H1 (cell line): ENCODE results near the gene PTPRG. TPM values are rescaled to one million over a fixed set of nuclear protein-coding genes. Genes with fewer than 3 reads are reported as not detected.

Source experiments
- CTCF ChIA-PET: fragments of 300-600 bp; sonication (Branson Sonifier 250); formaldehyde crosslinking; loops from one replicate; lab custom pipeline; 2021; ENCODE audit not compliant: partially characterized antibody; lab: Charles Lee
- POLR2A ChIA-PET: fragments of 300-600 bp; sonication (Branson Sonifier 250); formaldehyde crosslinking; loops from one replicate; lab custom pipeline; 2021; ENCODE audit warnings: inconsistent platforms; ENCODE audit not compliant: partially characterized antibody; lab: Charles Lee
- DNase-seq, 2 experiments: peaks; one replicate each; pipeline versions ENCODE4 v3.0.0 to v3.0.0-alpha.2; 2010 to 2022; ENCODE audit warnings: low spot score in 2 of 2, low read depth in 1 of 2, mixed read lengths in 1 of 2
- FAIRE-seq: peaks from 2 replicates; lab custom pipeline; 2011; peaks lifted over from hg19 to GRCh38; lab: Jason Lieb, UNC
- H2AFZ ChIP-seq: 2 replicates; pipeline ENCODE4 v1.8.1; 2012; ENCODE audit warnings: low read length, inconsistent platforms
- H2AK5ac ChIP-seq: 2 replicates; pipeline ENCODE4 v1.6.1; 2013; ENCODE audit warnings: low read depth, low read length
- H2BK120ac ChIP-seq: replicated peaks from 2 replicates; pipeline ENCODE3; 2013; ENCODE audit warnings: low read depth, low read length, inconsistent platforms
- H2BK12ac ChIP-seq: 2 replicates; pipeline ENCODE4 v1.6.1; 2013; ENCODE audit warnings: low read depth, low read length
- H2BK15ac ChIP-seq: 2 replicates; pipeline ENCODE4 v1.6.1; 2013; ENCODE audit warnings: low read length
- H2BK20ac ChIP-seq: 2 replicates; pipeline ENCODE4 v1.6.1; 2013; ENCODE audit warnings: low read length
- H2BK5ac ChIP-seq: 2 replicates; pipeline ENCODE4 v1.6.1; 2013; ENCODE audit warnings: low read depth, low read length
- H3K14ac ChIP-seq: 2 replicates; pipeline ENCODE4 v1.6.1; 2013; ENCODE audit warnings: inconsistent platforms; ENCODE audit not compliant: insufficient read length
- H3K18ac ChIP-seq: 2 replicates; pipeline ENCODE4 v1.6.1; 2013; ENCODE audit warnings: low read length; ENCODE audit errors: extremely low read depth
- H3K23ac ChIP-seq: 2 replicates; pipeline ENCODE4 v1.6.1; 2013; ENCODE audit warnings: inconsistent platforms; ENCODE audit not compliant: insufficient read length
- H3K23me2 ChIP-seq: 2 replicates; pipeline ENCODE4 v1.6.1; 2013; ENCODE audit warnings: low read depth, low read length
- H3K27ac ChIP-seq: 2 replicates; pipeline ENCODE4 v1.6.1; 2011; ENCODE audit warnings: low read depth, low read length, inconsistent platforms
- H3K27me3 ChIP-seq, 4 experiments: replicated peaks in 1 of 4; 1 replicate in 1 of 4; 2 replicates in 3 of 4; pipeline versions ENCODE4 v1.6.1 to v1.8.1; 2011 to 2013; ENCODE audit warnings: low read length in 3 of 4, mild to moderate bottlenecking in 3 of 4, inconsistent platforms in 2 of 4, mixed read lengths in 2 of 4, moderate library complexity in 1 of 4; ENCODE audit not compliant: control insufficient read depth in 3 of 4, insufficient read depth in 3 of 4; ENCODE audit errors: extremely low read depth in 1 of 4
- H3K36me3 ChIP-seq, 4 experiments: 2 replicates each; pipeline versions ENCODE4 v1.6.1 to v1.8.1; 2011 to 2013; ENCODE audit warnings: mild to moderate bottlenecking in 4 of 4, low read length in 3 of 4, moderate library complexity in 2 of 4, control low read depth in 1 of 4, inconsistent platforms in 1 of 4; ENCODE audit not compliant: insufficient read depth in 4 of 4, control insufficient read depth in 2 of 4
- H3K4ac ChIP-seq: replicated peaks from 2 replicates; pipeline ENCODE3; 2013; ENCODE audit warnings: low read length, low read depth, mixed read lengths, inconsistent platforms; ENCODE audit not compliant: insufficient read length
- H3K4me1 ChIP-seq, 4 experiments: replicated peaks in 1 of 4; 1 replicate in 1 of 4; 2 replicates in 3 of 4; pipeline versions ENCODE4 v1.6.1 to v1.8.1; 2011 to 2013; ENCODE audit warnings: low read length in 3 of 4, inconsistent platforms in 2 of 4, mixed read lengths in 1 of 4; ENCODE audit not compliant: insufficient read depth in 4 of 4, control insufficient read depth in 3 of 4
- H3K4me2 ChIP-seq, 2 experiments: 2 replicates each; pipeline versions ENCODE4 v1.6.1 to v1.8.1; 2011 to 2013; ENCODE audit warnings: low read depth in 2 of 2, low read length in 2 of 2, control low read depth in 1 of 2, inconsistent platforms in 1 of 2, mild to moderate bottlenecking in 1 of 2; ENCODE audit not compliant: insufficient read depth in 1 of 2
- H3K4me3 ChIP-seq, 4 experiments: fragments of 200-600, 300-600 bp in 1 of 4; sonication (generic), shearing (Covaris generic), sonication (Bioruptor Twin) in 1 of 4; 2 replicates each; pipeline versions ENCODE4 v1.5.1 to v1.8.1; 2011 to 2016; ENCODE audit warnings: low read length in 4 of 4, low read depth in 3 of 4, control low read depth in 2 of 4, inconsistent platforms in 2 of 4, mild to moderate bottlenecking in 2 of 4, mixed read lengths in 1 of 4, moderate library complexity in 1 of 4; ENCODE audit not compliant: insufficient read depth in 2 of 4; ENCODE audit errors: extremely low read depth in 1 of 4
- H3K56ac ChIP-seq: replicated peaks from 2 replicates; pipeline ENCODE3; 2013; ENCODE audit warnings: low read depth, mild to moderate bottlenecking, mixed read lengths, low read length, inconsistent platforms; ENCODE audit not compliant: insufficient read length
- H3K79me1 ChIP-seq: 2 replicates; pipeline ENCODE4 v1.6.1; 2013; ENCODE audit warnings: low read depth, low read length, control low read depth
- H3K79me2 ChIP-seq, 2 experiments: 2 replicates each; pipeline versions ENCODE4 v1.6.1 to v1.8.1; 2012 to 2013; ENCODE audit warnings: low read length in 2 of 2, mild to moderate bottlenecking in 2 of 2, inconsistent platforms in 1 of 2; ENCODE audit not compliant: insufficient read depth in 2 of 2, control insufficient read depth in 1 of 2
- H3K9ac ChIP-seq, 4 experiments: replicated peaks in 1 of 4; 1 replicate in 1 of 4; 2 replicates in 3 of 4; pipeline versions ENCODE4 v1.6.1 to v1.8.1; 2011 to 2013; ENCODE audit warnings: low read depth in 3 of 4, low read length in 3 of 4, control low read depth in 2 of 4, mild to moderate bottlenecking in 2 of 4, moderate library complexity in 2 of 4, inconsistent platforms in 1 of 4; ENCODE audit errors: extremely low read depth in 1 of 4
- H3K9me3 ChIP-seq, 2 experiments: 2 replicates each; pipeline versions ENCODE4 v1.6.1 to v1.8.1; 2012 to 2013; ENCODE audit warnings: mild to moderate bottlenecking in 2 of 2, moderate library complexity in 2 of 2, control low read depth in 1 of 2, inconsistent platforms in 1 of 2, low read depth in 1 of 2, low read length in 1 of 2, mixed read lengths in 1 of 2; ENCODE audit not compliant: insufficient read depth in 2 of 2
- H4K20me1 ChIP-seq, 2 experiments: replicated peaks in 1 of 2; 2 replicates each; pipeline versions ENCODE3 to v1.8.1; 2011 to 2013; ENCODE audit warnings: inconsistent platforms in 2 of 2, low read length in 2 of 2, mild to moderate bottlenecking in 1 of 2; ENCODE audit not compliant: insufficient read depth in 2 of 2, control insufficient read depth in 1 of 2
- H4K5ac ChIP-seq: 2 replicates; pipeline ENCODE4 v1.6.1; 2013; ENCODE audit warnings: low read length, low read depth, mixed read lengths, inconsistent platforms; ENCODE audit not compliant: insufficient read length
- H4K8ac ChIP-seq: 2 replicates; pipeline ENCODE4 v1.8.0; 2013; ENCODE audit warnings: mild to moderate bottlenecking, moderate library complexity, low read length, inconsistent platforms; ENCODE audit not compliant: insufficient read depth; ENCODE audit errors: extremely low read depth
- H4K91ac ChIP-seq: replicated peaks from 2 replicates; pipeline ENCODE3; 2013; ENCODE audit warnings: low read length, mixed read lengths, inconsistent platforms; ENCODE audit not compliant: insufficient read length
- BRCA1 ChIP-seq: IDR thresholded peaks from 2 replicates; pipeline ENCODE4 v1.6.1; 2012; ENCODE audit warnings: low read depth, low read length, improper control_type of control experiment
- CEBPB ChIP-seq: IDR thresholded peaks from 2 replicates; pipeline ENCODE4 v1.6.1; 2012; ENCODE audit warnings: low read depth, low read length
- CREB1 ChIP-seq: IDR thresholded peaks from 2 replicates; pipeline ENCODE4 v1.6.1; 2012; ENCODE audit warnings: inconsistent platforms
- CTCF ChIP-seq, 3 experiments: IDR thresholded peaks; 1 replicate in 2 of 3; 2 replicates in 1 of 3; pipeline versions ENCODE4 v1.5.1 to v1.6.1; 2011; ENCODE audit warnings: low read length in 3 of 3, mild to moderate bottlenecking in 3 of 3, inconsistent platforms in 2 of 3, low read depth in 1 of 3, moderate library complexity in 1 of 3; ENCODE audit not compliant: insufficient read depth in 1 of 3; ENCODE audit errors: control extremely low read depth in 1 of 3
- EP300 ChIP-seq, 2 experiments: IDR thresholded peaks; 1 replicate in 1 of 2; 2 replicates in 1 of 2; pipeline ENCODE4 v1.6.1; 2011 to 2012; ENCODE audit warnings: low read depth in 2 of 2, low read length in 2 of 2, mild to moderate bottlenecking in 2 of 2, borderline replicate concordance in 1 of 2, inconsistent platforms in 1 of 2, moderate library complexity in 1 of 2
- EZH2 ChIP-seq: fragments of 200-600 bp; sonication (generic); IDR thresholded peaks from 2 replicates; pipeline ENCODE4 v1.7.1; 2012; ENCODE audit warnings: low read depth, mild to moderate bottlenecking, moderate library complexity, low read length, inconsistent platforms; ENCODE audit not compliant: severe bottlenecking
- JUND ChIP-seq: IDR thresholded peaks from 2 replicates; pipeline ENCODE4 v1.6.1; 2011; ENCODE audit warnings: mild to moderate bottlenecking, improper control_type of control experiment, low read length
- MAFK ChIP-seq: IDR thresholded peaks from 2 replicates; pipeline ENCODE4 v1.6.1; 2012; ENCODE audit warnings: low read depth, mild to moderate bottlenecking, improper control_type of control experiment, low read length
- MAX ChIP-seq: IDR thresholded peaks from 2 replicates; pipeline ENCODE4 v1.6.1; 2012; ENCODE audit warnings: inconsistent platforms
- SIRT6 ChIP-seq: IDR thresholded peaks from one replicate; pipeline ENCODE4 v1.7.1; 2012; ENCODE audit warnings: low read length, inconsistent platforms
- USF2 ChIP-seq: IDR thresholded peaks from 2 replicates; pipeline ENCODE4 v1.6.1; 2011; ENCODE audit warnings: low read length, improper control_type of control experiment
- WGBS, 2 experiments: shearing (Covaris generic) in 1 of 2; methylation state at CpG; one replicate each; pipeline versions ENCODE4 v1.1.6 to v1.1.7; 2013 to 2015; ENCODE audit warnings: low lambda C conversion rate in 2 of 2, mixed read lengths in 2 of 2, inconsistent platforms in 1 of 2, low coverage in 1 of 2, missing lambda C conversion rate in 1 of 2; ENCODE audit not compliant: insufficient replicate concordance in 2 of 2, insufficient coverage in 1 of 2, insufficient read length in 1 of 2; ENCODE audit errors: extremely low coverage in 1 of 2, missing lambda C conversion rate in 1 of 2; 5-methylcytosine and 5-hydroxymethylcytosine counted together
- polyA plus RNA-seq, 7 experiments: library from polyadenylated mRNA; depleted of rRNA in 3 of 7; stranded (reverse) in 5 of 7; unstranded in 2 of 7; fragments of >200 nt in 5 of 7; fragments of 200-250 nt in 2 of 7; gene quantifications; 1 replicate in 5 of 7; 2 replicates in 1 of 7; 4 replicates in 1 of 7; pipeline versions ENCODE4 v1.2.1 to v1.2.3, GENCODE V29; 2011 to 2013; ENCODE audit warnings: missing spikeins in 2 of 7, mixed read lengths in 2 of 7
- total RNA-seq: library from RNA; stranded (reverse); fragmentation: NEBNext Ultra II Directional; extraction: Animal tissue kit (Norgen Biotek cat#: 25700); gene quantifications from 2 replicates; pipeline ENCODE4 v1.2.1, GENCODE V29; 2021

The PTPRG gene
- total and polyA plus RNA-seq, 2 of the 8 experiments (the other 6 are each of a cell fraction or from before 2014, with no cell fraction given): 23.3 to 96.2 TPM

- peaks cover 0 to 3% of the 10 kb centered on the region in 2 experiments; a peak in 1 of 4 replicates for H3K79me2 ChIP-seq
- H3K4me2 ChIP-seq: no peak overlapping the region
- CTCF ChIA-PET: no interaction called here
- no peaks in the 10 kb centered on the region for H3K4me1 ChIP-seq
- H3K27me3 ChIP-seq: no peaks in the 10 kb centered on the region
- H4K91ac ChIP-seq: no peak overlapping the region
- H3K36me3 ChIP-seq: no peaks in the 10 kb centered on the region
- 88% methylated on average over 5 of the region's 5 CpGs; no CpG with 5 or more reads in 1 of the 2 experiments for WGBS, 2 experiments
- DNase-seq (no peak), FAIRE-seq (no peak)
- no peaks in the 10 kb centered on the region; the same call in 1 of the 2 replicates for H3K79me1 ChIP-seq
- H3K4ac ChIP-seq: no peak overlapping the region
- H3K9ac ChIP-seq: no peak overlapping the region
- no peak overlapping the region for H2BK15ac ChIP-seq
- no peak overlapping the region for H3K56ac ChIP-seq
- H2BK12ac ChIP-seq: no peak overlapping the region
- H2BK20ac ChIP-seq: no peak overlapping the region
- no peak overlapping the region for H4K5ac ChIP-seq
- no peak overlapping the region for H3K18ac ChIP-seq
- H4K8ac ChIP-seq: no peak overlapping the region
- no peak overlapping the region for H3K4me3 ChIP-seq
- POLR2A ChIA-PET: no interaction called here
- no peak overlapping the region for H3K27ac ChIP-seq
- H3K14ac ChIP-seq: no peak overlapping the region
- H3K23me2 ChIP-seq: no peaks in the 10 kb centered on the region
- H2AFZ ChIP-seq: no peak overlapping the region
- H3K9me3 ChIP-seq: no peaks in the 10 kb centered on the region
- H3K23ac ChIP-seq: no peak overlapping the region
- H4K20me1 ChIP-seq: no peaks in the 10 kb centered on the region
- H2BK120ac ChIP-seq: no peak overlapping the region
- no peak overlapping the region for H2AK5ac ChIP-seq
- H2BK5ac ChIP-seq: no peak overlapping the region
- TF ChIP-seq MAX: no peak
- TF ChIP-seq CREB1: no peak
- no peak for TF ChIP-seq SIRT6
- no peak for TF ChIP-seq EP300 (IDR thresholded peaks at IDR 0.05; ENCODE audit: borderline replicate concordance in 1 of 2, low read depth in 2 of 2, low read length in 2 of 2)
- TF ChIP-seq EZH2: no peak
- no peak for TF ChIP-seq MAFK
- no peak for TF ChIP-seq CEBPB
- no peak for TF ChIP-seq CTCF (IDR thresholded peaks at IDR 0.05; ENCODE audit: control extremely low read depth in 1 of 3, insufficient read depth in 1 of 3, low read depth in 1 of 3, low read length in 3 of 3)
- no peak for TF ChIP-seq BRCA1
- no peak for TF ChIP-seq JUND
- TF ChIP-seq USF2: no peak
These were observed 529.1 kb downstream of the PTPRG start for GRCh38 chr3:62090519-62090918.
